ENCODE results near the gene ATP10A. TPM values are rescaled to one million over a fixed set of nuclear protein-coding genes. Genes with fewer than 3 reads are reported as not detected.

Gene ATP10A
- total and polyA plus RNA-seq, 2 of the 8 experiments (the other 6 are each of a cell fraction or from before 2014, with no cell fraction given) = 2.0 to 2.8 TPM

DNA sequence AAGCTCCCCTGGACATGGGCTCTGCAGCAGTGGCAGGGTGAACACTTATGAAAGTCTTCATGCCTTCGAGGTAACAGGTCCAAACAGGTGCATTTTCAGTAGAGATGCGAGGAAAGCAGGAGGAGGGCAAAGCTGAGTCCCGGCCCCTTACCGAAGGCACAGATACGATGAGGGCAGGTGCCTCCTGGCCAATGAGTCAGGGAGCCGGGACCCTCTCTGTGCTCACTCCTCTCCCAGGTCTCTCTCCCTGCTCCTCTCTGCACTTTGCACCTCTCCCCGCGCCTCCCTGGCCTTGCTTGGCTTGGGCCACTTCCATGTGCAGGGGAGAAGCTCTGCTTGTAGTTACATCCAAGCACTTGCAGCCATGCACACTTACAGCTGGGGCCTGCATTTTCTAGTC lies 187.1 kb downstream of the ATP10A start:
- H3K79me1 ChIP-seq (ENCODE audit: low read depth, low read length) = no peaks in the 10 kb centered on the region
- H3K14ac ChIP-seq (ENCODE audit: insufficient read length) = no peak overlapping the region
- no peaks in the 10 kb centered on the region for H3K9me3 ChIP-seq (ENCODE audit: insufficient read depth in 2 of 2, low read depth in 1 of 2, low read length in 1 of 2)
- no peak overlapping the region for H3K4me2 ChIP-seq (ENCODE audit: insufficient read depth in 1 of 2, low read depth in 2 of 2, low read length in 2 of 2)
- no peak overlapping the region for H2BK5ac ChIP-seq (ENCODE audit: low read depth, low read length)
- no peak overlapping the region for H3K4me3 ChIP-seq (ENCODE audit: extremely low read depth in 1 of 4, insufficient read depth in 2 of 4, low read depth in 3 of 4, low read length in 4 of 4)
- DNase-seq (ENCODE audit: low read depth in 1 of 2, low spot score in 2 of 2) (no peak), FAIRE-seq (no peak)
- no peak overlapping the region for H4K8ac ChIP-seq (ENCODE audit: extremely low read depth, insufficient read depth, low read length)
- H2BK15ac ChIP-seq (ENCODE audit: low read length) = no peak overlapping the region
- no peak overlapping the region for H2AK5ac ChIP-seq (ENCODE audit: low read depth, low read length)
- no peak overlapping the region for H2AFZ ChIP-seq (ENCODE audit: low read length)
- no peak overlapping the region; the same call in 1 of the 2 replicates for H3K18ac ChIP-seq (ENCODE audit: extremely low read depth, low read length)
- H3K36me3 ChIP-seq (ENCODE audit: control insufficient read depth in 2 of 4, insufficient read depth in 4 of 4, low read length in 3 of 4) = no peaks in the 10 kb centered on the region
- H4K5ac ChIP-seq (ENCODE audit: insufficient read length, low read depth, low read length) = no peak overlapping the region
- H2BK12ac ChIP-seq (ENCODE audit: low read depth, low read length) = no peak overlapping the region
- no peaks in the 10 kb centered on the region for H3K27me3 ChIP-seq (replicated peaks in 1 of 4; ENCODE audit: control insufficient read depth in 3 of 4, extremely low read depth in 1 of 4, insufficient read depth in 3 of 4, low read length in 3 of 4)
- H3K4me1 ChIP-seq (replicated peaks in 1 of 4; ENCODE audit: control insufficient read depth in 3 of 4, insufficient read depth in 4 of 4, low read length in 3 of 4) = peaks cover 0 to 10% (median 4%) of the 10 kb centered on the region in 4 experiments; a peak in 6 of 7 replicates
- no peak overlapping the region for H3K9ac ChIP-seq (replicated peaks in 1 of 4; ENCODE audit: extremely low read depth in 1 of 4, low read depth in 3 of 4, low read length in 3 of 4)
- H3K23ac ChIP-seq (ENCODE audit: insufficient read length) = no peak overlapping the region
- H4K20me1 ChIP-seq (replicated peaks in 1 of 2; ENCODE audit: control insufficient read depth in 1 of 2, insufficient read depth in 2 of 2, low read length in 2 of 2) = no peaks in the 10 kb centered on the region
- no peak overlapping the region for H3K4ac ChIP-seq (replicated peaks; ENCODE audit: insufficient read length, low read depth, low read length)
- ChIA-PET CTCF (ENCODE audit: partially characterized antibody) (interaction anchor here (1.1 to 4.4 kb wide), 2 partner anchors 8 to 20 kb away, joined by 4 to 23 read pairs; no protein-coding TSS in a partner anchor), POLR2A (ENCODE audit: partially characterized antibody) (no interaction called here)
- no peak overlapping the region for H3K27ac ChIP-seq (ENCODE audit: low read depth, low read length)
- H3K23me2 ChIP-seq (ENCODE audit: low read depth, low read length) = no peaks in the 10 kb centered on the region; the same call in 1 of the 2 replicates
- no peak overlapping the region for H2BK20ac ChIP-seq (ENCODE audit: low read length)
- 89% methylated on average over 8 of the region's 8 CpGs; no CpG with 5 or more reads in 1 of the 2 experiments for WGBS, 2 experiments (ENCODE audit: extremely low coverage in 1 of 2, insufficient coverage in 1 of 2, insufficient read length in 1 of 2, insufficient replicate concordance in 2 of 2, low coverage in 1 of 2, low lambda C conversion rate in 2 of 2, missing lambda C conversion rate in 1 of 2)
- H2BK120ac ChIP-seq (replicated peaks; ENCODE audit: low read depth, low read length) = no peak overlapping the region
- no peak overlapping the region for H4K91ac ChIP-seq (replicated peaks; ENCODE audit: insufficient read length, low read length)
- no peak overlapping the region for H3K56ac ChIP-seq (replicated peaks; ENCODE audit: insufficient read length, low read depth, low read length)
- H3K79me2 ChIP-seq (ENCODE audit: control insufficient read depth in 1 of 2, insufficient read depth in 2 of 2, low read length in 2 of 2) = no peaks in the 10 kb centered on the region
- no peak for TF ChIP-seq KDM4A (IDR thresholded peaks at IDR 0.05; ENCODE audit: low read depth, low read length, severe bottlenecking)
- no peak for TF ChIP-seq RNF2 (IDR thresholded peaks at IDR 0.05; ENCODE audit: borderline replicate concordance, low read depth, low read length, missing control alignments, poor library complexity, severe bottlenecking)
- TF ChIP-seq SAP30 (IDR thresholded peaks at IDR 0.05; ENCODE audit: insufficient read depth, insufficient replicate concordance, low read length) = no peak

Measured in H1 (cell line).